HG03378 (cell line): ENCODE data around the gene GRK4.
A peak's percentile ranks its signal among the peaks of the same experiment; 100 is the strongest.

Experiments used
- ATAC-seq: cut with Tn5 transposase; IDR thresholded peaks from one replicate; pipeline ENCODE4 v1.9.1; 2021; ENCODE audit warnings: mild to moderate bottlenecking, moderate library complexity; ENCODE audit not compliant: unreplicated experiment

Gene GRK4

GRCh38 chr4:3010998-3011397 is 47.6 kb downstream of the GRK4 start:
- ATAC-seq = no peak

DNA sequence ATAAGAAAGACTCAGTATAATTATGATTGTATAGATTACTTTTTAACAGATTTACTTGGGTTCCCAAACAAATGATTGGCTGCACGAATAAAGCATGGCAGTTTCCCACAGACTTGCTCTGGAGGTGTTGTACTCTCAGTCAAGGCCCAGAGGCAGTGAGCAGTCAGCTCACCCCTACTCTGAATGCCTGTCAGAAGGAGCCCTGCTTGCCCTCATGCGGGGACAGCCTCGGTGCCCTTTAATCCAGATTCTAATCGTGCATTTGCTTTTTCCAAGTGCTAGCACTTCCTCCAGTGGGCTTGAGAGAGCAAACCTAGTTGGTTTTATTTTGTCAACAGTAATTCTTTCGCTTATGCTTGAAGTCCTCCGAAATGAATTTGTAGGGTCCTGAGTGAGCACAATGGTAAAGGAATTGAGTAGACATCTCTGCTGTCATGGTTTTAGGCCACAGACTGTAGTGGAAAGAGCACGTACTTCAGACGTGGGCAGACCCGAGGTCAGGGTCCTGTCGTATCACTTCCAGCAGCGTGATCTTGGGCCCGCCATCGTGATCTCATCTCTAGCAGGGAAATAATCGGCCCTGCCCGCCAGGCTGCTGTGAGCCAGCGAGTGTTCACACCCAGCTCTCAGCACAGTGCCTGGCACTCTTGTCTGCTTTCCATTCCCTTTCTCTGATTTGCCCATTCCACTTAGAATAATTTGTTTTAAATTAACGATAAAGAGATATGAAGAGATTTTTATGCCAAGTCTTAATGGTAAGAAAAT is 48.3 kb downstream of the GRK4 start:
- no peak for ATAC-seq

GRCh38 chr4:3013323-3013722 is 50.0 kb downstream of the GRK4 start:
- ATAC-seq = no peak

GRCh38 chr4:3013839-3014350 is 50.5 kb downstream of the GRK4 start:
- ATAC-seq = peak; percentile 53

GRCh38 chr4:3016961-3017360 is 53.6 kb downstream of the GRK4 start:
- ATAC-seq = no peak

- ATAC-seq = no peak
Observed at GRCh38 chr4:3017504-3017903, 54.1 kb downstream of the GRK4 start.

DNA sequence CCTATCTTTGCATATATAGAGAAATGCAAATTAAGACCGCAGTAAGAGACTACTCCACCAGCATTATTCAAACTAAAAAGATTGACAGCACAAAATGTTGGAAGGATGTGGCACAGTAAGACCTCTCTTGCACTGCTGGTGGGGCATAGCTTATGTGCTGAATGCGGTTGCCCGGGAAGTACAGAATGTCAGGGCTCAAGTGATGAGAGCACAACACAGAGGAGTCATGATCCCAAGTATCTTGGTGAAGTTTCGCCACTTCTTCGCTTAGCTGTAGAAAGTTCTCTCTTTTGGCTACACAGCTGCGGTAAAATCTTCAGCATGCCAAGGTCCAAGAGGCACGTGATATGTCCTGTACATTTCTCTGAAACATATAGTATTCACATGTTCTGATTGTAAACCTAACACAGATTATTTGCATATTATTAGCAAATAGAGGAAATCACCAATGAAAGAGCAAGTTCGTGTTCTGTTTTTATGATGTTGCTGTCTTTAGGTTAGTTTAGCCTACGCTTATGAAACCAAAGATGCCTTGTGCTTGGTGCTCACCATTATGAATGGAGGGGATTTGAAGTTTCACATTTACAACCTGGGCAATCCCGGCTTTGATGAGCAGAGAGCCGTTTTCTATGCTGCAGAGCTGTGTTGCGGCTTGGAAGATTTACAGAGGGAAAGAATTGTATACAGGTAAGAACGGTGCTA is 55.9 kb downstream of the GRK4 start:
- ATAC-seq = no peak

DNA sequence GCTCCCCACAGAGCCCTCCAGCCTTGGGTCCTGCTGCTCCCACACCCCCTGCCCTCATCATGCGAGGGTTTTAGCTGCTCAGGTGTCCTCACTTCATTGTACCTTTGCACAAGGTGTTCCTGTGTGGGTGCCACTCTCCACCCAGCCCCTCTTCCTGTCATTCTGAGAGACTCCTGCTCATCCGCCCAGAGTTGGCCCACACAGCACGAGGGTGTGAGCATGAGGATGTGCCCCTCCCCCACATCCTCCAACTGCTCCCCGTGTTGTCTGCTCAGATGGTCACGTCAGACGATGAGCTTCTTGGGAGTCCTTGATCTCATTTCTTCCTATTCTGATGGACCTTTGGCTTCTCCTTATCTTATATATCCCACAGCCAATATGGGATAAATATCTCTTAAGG is 57.8 kb downstream of the GRK4 start:
- ATAC-seq = no peak

DNA sequence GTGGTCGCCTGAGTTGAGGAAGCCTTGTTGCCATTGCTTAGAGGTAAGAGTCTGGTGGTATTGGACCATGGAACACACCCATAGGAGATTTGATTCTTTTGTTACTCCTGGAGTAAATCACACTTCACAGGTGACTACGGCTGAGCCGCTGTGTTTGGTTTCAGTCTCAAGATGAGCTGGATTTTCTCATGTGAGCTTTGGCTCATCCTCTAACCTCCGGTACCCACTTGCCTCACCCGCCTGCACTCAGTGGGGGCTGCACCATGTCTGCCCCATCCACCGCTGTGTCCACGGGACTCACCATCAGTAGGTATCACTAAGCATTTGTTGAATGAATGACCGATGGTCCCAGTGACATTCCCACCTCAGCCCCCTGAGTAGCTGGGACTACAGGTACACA is 58.3 kb downstream of the GRK4 start:
- ATAC-seq = no peak

DNA sequence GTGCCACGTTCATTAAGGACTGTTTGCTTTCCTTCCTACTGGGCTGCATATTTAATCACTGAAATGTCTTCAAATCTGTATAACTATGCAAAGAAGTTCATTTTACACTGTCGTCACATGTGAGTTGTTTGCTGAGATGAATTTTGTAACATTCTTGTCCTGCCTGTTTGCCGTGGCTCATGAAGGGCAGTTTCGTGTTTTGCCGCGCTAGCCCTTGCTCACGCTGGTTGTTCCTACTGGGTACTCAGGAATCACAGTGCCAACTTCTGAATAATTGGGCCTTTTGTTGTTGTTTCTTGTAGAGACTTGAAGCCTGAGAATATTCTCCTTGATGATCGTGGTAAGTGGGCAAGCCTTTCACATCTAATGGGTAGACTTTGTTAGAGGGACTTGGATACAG is 58.7 kb downstream of the GRK4 start:
- no peak for ATAC-seq

GRCh38 chr4:3022651-3023050 is 59.3 kb downstream of the GRK4 start:
- no peak for ATAC-seq

DNA sequence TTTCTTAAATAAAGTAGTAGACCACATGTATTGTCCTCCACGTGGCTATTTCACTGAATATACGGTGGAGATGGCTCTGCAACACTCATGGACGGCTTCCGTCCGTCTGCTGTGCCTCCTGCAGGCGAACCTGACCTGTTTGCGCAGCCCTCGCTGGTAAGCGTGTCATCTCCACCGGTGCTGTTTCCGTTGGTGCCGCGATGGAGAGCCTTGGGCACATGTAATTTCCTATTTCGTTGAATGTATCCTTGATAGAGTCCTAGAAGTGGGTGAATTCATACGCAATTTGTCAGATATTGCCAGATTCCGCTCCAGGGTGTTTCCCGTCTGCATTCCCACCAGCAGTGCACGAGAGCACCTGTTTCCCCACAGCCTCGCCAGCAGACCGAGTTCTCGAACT is 62.5 kb downstream of the GRK4 start:
- ATAC-seq = no peak

DNA sequence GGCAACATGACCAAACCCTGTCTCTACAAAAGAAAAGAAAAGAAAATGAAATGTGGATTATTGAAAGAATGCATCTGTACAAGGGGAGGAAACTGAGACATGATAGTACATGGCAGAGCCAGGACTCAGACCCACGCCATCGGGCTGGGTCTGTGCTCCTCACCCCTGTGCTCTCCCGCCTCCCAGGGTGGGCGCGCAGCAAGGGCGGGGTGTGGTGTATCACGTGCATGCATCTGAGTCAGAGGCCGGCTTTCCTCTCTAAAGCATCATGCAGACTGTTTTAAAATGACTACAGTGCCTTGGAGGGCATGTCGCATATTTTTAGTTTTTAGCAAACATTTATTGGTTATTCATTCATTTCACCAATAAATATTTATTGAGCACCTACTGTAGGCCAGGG is 63.2 kb downstream of the GRK4 start:
- no peak for ATAC-seq

- no peak for ATAC-seq
Observed at GRCh38 chr4:3029464-3029863, 66.1 kb downstream of the GRK4 start.

DNA sequence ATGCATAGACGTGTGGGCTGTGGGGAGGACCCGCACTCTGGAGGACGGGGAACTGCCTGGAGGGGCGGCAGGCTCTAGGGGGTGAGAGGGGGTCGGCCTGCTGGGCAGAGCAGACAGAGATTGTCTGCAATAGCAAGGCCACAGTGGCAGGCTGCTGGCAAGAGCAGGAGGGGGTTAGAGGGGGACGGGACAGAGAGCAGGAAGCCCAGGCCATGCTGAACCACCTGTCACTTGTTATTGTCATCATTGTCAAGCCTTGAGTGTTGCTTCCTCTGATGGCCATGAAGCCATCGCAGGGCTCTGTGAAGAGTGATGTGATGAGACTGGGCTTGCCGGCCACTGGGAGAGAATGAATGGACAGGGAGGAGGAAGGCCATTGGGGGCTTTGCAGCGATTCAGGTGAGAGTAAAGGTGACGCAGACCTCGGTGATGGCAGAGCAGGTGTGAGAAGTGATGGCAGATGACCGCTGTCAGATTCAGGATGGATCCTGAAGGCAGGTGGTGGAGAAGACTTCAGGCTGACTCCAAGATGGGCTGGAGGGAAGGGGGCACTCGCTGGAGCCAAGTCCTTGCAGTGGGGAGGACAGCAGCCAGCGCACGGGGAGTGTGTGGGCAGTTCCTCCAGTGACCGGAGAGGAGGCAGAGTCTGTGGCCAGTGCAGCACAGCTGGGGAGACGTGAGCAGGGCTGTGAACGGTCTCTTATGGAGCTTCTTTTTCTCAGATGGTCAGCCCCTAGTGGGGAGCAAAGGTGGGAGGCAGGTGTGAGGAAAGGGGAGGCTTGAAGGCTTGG is 67.4 kb downstream of the GRK4 start:
- no peak for ATAC-seq

- ATAC-seq = no peak
Observed at GRCh38 chr4:3031357-3032082, 68.1 kb downstream of the GRK4 start.

- no peak for ATAC-seq
Observed at GRCh38 chr4:3034231-3034630, 70.9 kb downstream of the GRK4 start.

- no peak for ATAC-seq
Observed at GRCh38 chr4:3035249-3035648, 71.9 kb downstream of the GRK4 start.

GRCh38 chr4:3035674-3036073 is 72.3 kb downstream of the GRK4 start:
- ATAC-seq = no peak

DNA sequence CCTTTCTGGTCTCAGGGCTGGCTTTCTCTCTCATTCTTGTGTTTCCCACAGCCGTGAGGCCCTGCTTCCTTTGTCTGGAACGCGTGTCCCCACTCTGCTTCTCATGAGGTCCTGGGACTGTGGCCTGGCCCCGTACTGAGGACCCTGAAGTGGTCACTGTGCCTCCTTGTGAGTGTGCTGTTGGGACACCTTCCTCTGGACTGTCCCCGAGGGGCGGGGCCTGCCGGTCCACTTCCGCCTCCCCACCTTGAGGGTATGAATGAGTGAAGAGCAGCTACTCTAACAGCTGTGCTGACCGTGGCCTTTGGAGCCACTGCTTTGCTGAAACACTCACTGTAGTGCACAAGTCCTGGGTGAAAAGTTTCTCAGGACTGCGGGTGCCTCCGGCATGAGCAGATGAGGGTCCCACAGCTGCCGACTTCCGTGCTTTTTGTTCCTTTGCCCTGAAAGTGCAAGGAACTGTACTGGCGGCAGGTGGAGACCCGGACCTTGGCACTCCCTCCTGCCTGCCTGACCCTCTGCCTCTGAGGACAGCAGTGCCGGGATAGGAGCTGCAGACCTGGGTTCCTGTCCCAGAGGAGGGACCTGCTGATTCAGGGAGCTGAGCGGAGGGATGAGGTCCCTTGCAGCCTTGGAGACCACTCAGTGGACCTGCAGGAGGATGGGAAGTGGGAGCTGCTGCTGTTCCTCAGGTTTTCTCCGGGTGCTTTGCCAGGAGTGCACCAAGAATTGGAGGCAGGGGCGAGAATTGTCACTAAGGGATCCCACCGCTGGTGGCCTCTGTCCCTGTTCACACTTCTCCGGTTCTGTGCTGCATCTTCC is 73.0 kb downstream of the GRK4 start:
- ATAC-seq = no peak
